Ishikawa (cell line): ENCODE results near the gene JMJD1C.

Source experiments
- EP300 ChIP-seq: IDR thresholded peaks from 2 replicates; pipeline ENCODE4 v1.6.1; 2012; ENCODE audit warnings: borderline replicate concordance
- TAF1 ChIP-seq: IDR thresholded peaks from 2 replicates; pipeline ENCODE4 v1.6.1; 2012; ENCODE audit warnings: low read depth, mild to moderate bottlenecking
- TEAD4 ChIP-seq: IDR thresholded peaks from 2 replicates; pipeline ENCODE4 v1.6.1; 2012

DNA sequence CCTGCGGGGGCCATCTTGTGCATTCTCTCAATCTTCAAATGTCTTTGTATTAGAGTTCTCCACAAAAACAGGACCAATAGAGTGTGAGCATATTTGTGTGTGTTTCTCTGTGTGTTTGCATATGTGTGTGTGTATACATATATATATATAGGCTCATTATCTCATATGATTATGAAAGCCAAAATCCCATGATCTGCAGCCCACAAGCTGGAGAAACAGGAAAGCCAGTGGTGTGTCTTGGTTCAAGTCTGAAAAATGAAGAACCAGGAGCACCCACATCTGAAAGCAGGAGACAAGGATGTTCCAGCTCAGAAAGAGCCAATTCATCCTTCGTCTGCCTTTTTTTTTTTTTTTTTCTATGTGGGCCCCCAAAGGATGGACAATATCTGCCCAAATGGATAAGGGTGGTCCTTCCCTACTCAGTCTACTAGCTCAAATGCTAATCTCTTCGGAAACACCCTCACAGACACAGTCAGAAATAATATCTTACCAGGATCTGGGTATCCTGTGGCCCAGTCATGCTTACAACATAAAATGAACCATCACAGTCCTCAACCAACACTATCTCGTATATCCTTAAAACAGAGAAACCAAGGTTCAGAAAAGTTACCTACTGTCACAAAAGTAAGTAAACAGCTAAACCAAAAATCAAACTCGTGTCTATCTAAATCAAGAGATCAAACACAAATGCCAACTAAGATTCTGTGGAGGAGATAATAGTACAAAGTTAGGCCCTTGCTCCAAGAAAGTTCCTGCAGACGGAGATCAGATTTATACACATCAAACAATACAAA lies 141.9 kb downstream of the JMJD1C start:
- no peak for TF ChIP-seq EP300
- TF ChIP-seq TEAD4: no peak
- TF ChIP-seq TAF1: no peak
